ENCODE measurements around the gene VPS39. TPM values are rescaled to one million over a fixed set of nuclear protein-coding genes. Genes with fewer than 3 reads are reported as not detected.
"Not testable (repeated sequence)": the region's sequence is repeated elsewhere in the genome, so short reads cannot be mapped to it uniquely, and the experiment has no call there.

VPS39 gene
- polyA plus RNA-seq: 27.5 TPM

GRCh38 chr15:42207674-42208579 lies at the start of gene VPS39:
Gene VPS39, minus strand, starts transcription at chr15:42208304. Its CDS starts 151 bp downstream, at chr15:42208153.
- no peaks in the 10 kb centered on the region for H3K9me3 Mint-ChIP-seq
- no peaks in the 10 kb centered on the region for H3K27me3 Mint-ChIP-seq
- H3K4me3 Mint-ChIP-seq: peak within 1 kb of the TSS; percentile 71 to 99 (median 94)

GRCh38 chr15:42253300-42253699 lies 45.2 kb upstream of the VPS39 start:
- Mint-ChIP-seq H3K9me3 (no peaks in the 10 kb centered on the region), H3K4me3 (no peak overlapping the region), H3K27me3 (no peaks in the 10 kb centered on the region), H3K36me3 (peaks cover 10% of the 10 kb centered on the region), H3K4me1 (peaks cover 0 to 5% (median 3%) of the 10 kb centered on the region in 3 donors), H3K27ac (no peak overlapping the region)

More at GRCh38 chr15:42207674-42208579, at the start of gene VPS39:
- H3K27ac Mint-ChIP-seq: peak within 1 kb of the TSS; percentile 21 to 93 (median 85)
- H3K36me3 Mint-ChIP-seq: peaks cover 10% of the 10 kb centered on the region
- H3K4me1 Mint-ChIP-seq: peaks cover 11 to 30% (median 27%) of the 10 kb centered on the region in 3 donors

GRCh38 chr15:42240823-42241222 lies 32.7 kb upstream of the VPS39 start:
- Mint-ChIP-seq H3K4me3 (no peak overlapping the region), H3K27ac (no peak overlapping the region), H3K36me3 (peaks cover 7% of the 10 kb centered on the region)

GRCh38 chr15:42239528-42240182 lies 31.6 kb upstream of the VPS39 start:
- no peak overlapping the region for H3K27ac Mint-ChIP-seq
- H3K9me3 Mint-ChIP-seq: no peaks in the 10 kb centered on the region
- H3K4me3 Mint-ChIP-seq: no peak overlapping the region
- H3K4me1 Mint-ChIP-seq: no peaks in the 10 kb centered on the region
- no peaks in the 10 kb centered on the region for H3K27me3 Mint-ChIP-seq
- peaks cover 10% of the 10 kb centered on the region for H3K36me3 Mint-ChIP-seq

More at GRCh38 chr15:42240823-42241222, 32.7 kb upstream of the VPS39 start:
- Mint-ChIP-seq H3K9me3 (no peaks in the 10 kb centered on the region), H3K4me1 (peaks cover 0 to 3% (median 0%) of the 10 kb centered on the region in 3 donors), H3K27me3 (no peaks in the 10 kb centered on the region)

GRCh38 chr15:42233107-42233506 lies 25.0 kb upstream of the VPS39 start:
- H3K9me3 Mint-ChIP-seq: no peaks in the 10 kb centered on the region
- peaks cover 8% of the 10 kb centered on the region for H3K36me3 Mint-ChIP-seq
- peak overlapping the region in 1 of 3 donors; percentile 59 for H3K27ac Mint-ChIP-seq
- no peaks in the 10 kb centered on the region for H3K4me1 Mint-ChIP-seq
- no peaks in the 10 kb centered on the region for H3K27me3 Mint-ChIP-seq
- no peak overlapping the region for H3K4me3 Mint-ChIP-seq

- no peaks in the 10 kb centered on the region for H3K27me3 Mint-ChIP-seq
- no peaks in the 10 kb centered on the region for H3K4me1 Mint-ChIP-seq
- no peak overlapping the region for H3K27ac Mint-ChIP-seq
- H3K36me3 Mint-ChIP-seq: peaks cover 8% of the 10 kb centered on the region
- H3K4me3 Mint-ChIP-seq: no peak overlapping the region
- H3K9me3 Mint-ChIP-seq: no peaks in the 10 kb centered on the region
These were observed 24.5 kb upstream of the VPS39 start for GRCh38 chr15:42232606-42233005.

DNA sequence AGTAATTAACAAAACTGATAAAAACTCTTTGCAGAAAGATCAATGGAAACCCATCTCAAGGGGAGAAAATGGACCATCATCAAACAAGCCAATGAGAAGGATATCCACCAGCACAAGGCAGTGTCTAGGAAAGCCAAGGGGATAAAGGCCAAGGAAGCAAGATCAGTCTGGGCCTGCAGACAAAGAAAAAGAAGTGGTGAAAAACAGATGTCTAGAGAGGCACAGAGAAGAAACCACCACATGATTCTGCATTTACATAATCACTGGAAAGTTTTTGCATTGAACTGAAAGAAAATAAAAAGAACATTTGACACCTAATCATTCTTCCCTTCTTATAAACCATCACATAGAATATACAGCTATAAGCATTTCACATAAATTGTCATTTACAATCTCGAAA lies 23.0 kb upstream of the VPS39 start:
- Mint-ChIP-seq H3K27ac (no peak overlapping the region), H3K36me3 (peaks cover 7% of the 10 kb centered on the region), H3K9me3 (no peaks in the 10 kb centered on the region), H3K27me3 (no peaks in the 10 kb centered on the region), H3K4me3 (no peak overlapping the region), H3K4me1 (no peaks in the 10 kb centered on the region)

DNA sequence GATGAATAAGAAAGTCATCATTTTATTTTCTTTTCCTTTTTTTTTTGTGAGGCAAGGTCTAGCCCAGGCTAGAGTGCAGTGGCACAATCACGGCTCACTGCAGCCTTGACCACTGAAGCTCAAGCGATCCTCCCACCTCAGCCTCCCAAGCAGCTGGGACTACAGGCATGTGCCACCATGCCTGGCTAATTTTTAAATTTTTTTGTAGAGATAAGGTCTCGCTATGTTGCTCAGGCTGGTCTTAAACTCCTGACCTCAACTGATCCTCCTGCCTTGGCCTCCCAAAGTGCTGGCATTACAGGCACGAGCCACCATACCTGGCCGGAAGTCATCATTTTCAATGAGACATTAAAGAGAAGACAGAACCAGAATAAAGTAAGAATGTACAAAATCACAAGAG lies 20.9 kb upstream of the VPS39 start:
- not testable (repeated sequence) for H3K36me3 Mint-ChIP-seq, H3K4me3 Mint-ChIP-seq, H3K27ac Mint-ChIP-seq, H3K27me3 Mint-ChIP-seq, H3K9me3 Mint-ChIP-seq, H3K4me1 Mint-ChIP-seq

DNA sequence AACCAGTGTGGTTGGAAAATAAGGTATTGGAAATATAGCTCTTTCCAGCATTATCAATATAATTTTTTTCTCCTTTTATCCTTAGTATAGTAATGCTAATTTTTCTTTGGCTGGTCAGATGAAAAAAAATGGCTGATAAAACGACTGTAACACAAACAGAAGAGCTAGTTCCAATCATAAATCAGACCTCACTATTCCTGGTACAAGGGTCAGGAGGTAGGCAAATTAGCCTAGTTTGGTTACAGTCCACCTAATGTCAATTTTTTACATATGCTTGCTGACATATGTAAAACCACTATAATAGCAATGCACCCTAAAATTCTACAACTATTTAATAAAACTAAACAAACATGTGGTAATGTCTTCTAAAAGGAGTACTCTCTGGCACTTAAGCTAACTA lies 19.9 kb upstream of the VPS39 start:
- Mint-ChIP-seq H3K4me3 (no peak overlapping the region), H3K4me1 (no peaks in the 10 kb centered on the region), H3K27me3 (no peaks in the 10 kb centered on the region), H3K36me3 (peaks cover 4% of the 10 kb centered on the region), H3K27ac (no peak overlapping the region), H3K9me3 (no peaks in the 10 kb centered on the region)

DNA sequence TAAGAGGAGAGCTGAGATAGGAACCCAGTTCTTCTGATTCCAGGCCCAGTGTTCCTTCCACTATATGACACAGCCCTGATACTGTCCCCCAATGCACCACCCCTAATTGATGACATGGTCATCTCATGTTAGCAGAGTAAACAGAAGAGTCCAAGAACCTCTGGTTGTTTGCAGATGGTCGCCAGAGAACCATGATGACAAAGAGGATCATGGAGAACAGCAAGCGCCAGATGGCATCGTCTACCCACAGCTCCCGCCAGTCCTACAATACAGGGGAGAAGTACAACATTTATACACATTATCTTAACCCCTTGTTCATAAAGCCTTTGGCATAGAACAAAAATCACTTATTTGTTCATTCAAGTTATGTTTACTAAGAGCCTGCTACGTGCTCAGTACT lies 18.5 kb upstream of the VPS39 start:
- Mint-ChIP-seq H3K9me3 (no peaks in the 10 kb centered on the region), H3K27ac (no peak overlapping the region), H3K27me3 (no peaks in the 10 kb centered on the region), H3K36me3 (peaks cover 4% of the 10 kb centered on the region), H3K4me1 (no peaks in the 10 kb centered on the region), H3K4me3 (no peak overlapping the region)

GRCh38 chr15:42220216-42220615 lies 12.1 kb upstream of the VPS39 start:
- H3K9me3 Mint-ChIP-seq: no peaks in the 10 kb centered on the region
- peaks cover 9% of the 10 kb centered on the region for H3K36me3 Mint-ChIP-seq
- H3K4me1 Mint-ChIP-seq: peaks cover 13 to 25% (median 21%) of the 10 kb centered on the region in 3 donors
- H3K4me3 Mint-ChIP-seq: no peak overlapping the region
- no peak overlapping the region for H3K27ac Mint-ChIP-seq
- H3K27me3 Mint-ChIP-seq: no peaks in the 10 kb centered on the region

DNA sequence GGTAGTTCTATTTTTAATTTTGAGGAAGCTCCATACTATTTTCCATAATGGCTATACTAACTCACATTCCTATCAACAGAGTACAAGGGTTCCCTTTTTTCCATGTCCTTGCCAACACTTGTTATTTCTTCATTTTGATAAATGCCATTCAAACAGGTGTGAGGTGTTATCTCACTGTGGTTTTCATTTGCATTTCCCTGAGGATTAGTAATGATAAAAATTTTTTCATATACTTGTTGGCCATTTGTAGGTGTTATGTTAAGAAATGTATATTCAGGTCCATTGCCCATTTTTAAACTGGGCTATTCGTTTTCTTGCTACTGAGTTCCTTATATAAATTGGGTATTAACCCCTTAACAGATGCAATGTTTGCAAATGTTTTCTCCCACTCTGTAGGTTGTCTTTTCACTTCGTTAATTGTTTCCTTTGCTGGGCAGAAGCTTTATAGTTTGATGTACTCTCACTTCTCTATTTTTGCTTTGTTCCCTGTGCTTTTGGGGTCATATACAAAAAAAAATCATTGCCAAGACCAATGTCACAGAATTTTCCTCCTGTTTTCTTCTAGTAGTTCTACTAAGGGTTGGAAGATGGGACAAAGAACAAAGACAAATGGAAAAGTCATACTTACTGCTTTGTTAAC lies 11.0 kb upstream of the VPS39 start:
- Mint-ChIP-seq H3K27me3 (no peaks in the 10 kb centered on the region), H3K9me3 (no peaks in the 10 kb centered on the region), H3K36me3 (peaks cover 9% of the 10 kb centered on the region), H3K4me3 (peak overlapping the region in 2 of 4 donors; percentile 0 to 30), H3K4me1 (peaks cover 13 to 25% (median 21%) of the 10 kb centered on the region in 3 donors), H3K27ac (peak overlapping the region; percentile 4 to 89 (median 57))

DNA sequence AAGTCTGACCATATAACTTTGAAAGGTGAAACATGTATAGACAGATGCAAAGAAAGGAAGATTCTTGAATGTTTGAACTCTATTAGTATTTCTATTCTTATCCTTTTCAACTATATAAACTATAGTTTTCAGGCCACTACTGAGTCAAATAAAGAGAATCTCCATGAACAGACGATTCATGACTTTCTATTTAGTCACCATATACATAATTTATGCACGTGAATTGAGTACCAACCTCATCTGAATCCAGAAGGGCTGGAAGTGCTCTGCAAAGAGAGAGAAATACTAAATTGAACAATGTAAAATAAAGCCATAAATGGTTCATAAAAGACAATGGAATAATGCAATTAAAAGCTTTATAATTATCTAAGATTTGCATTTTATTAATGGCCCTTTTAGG lies 9.5 kb upstream of the VPS39 start:
- Mint-ChIP-seq H3K27ac (peak overlapping the region in 1 of 3 donors; percentile 27), H3K27me3 (no peaks in the 10 kb centered on the region), H3K9me3 (no peaks in the 10 kb centered on the region), H3K36me3 (peaks cover 9% of the 10 kb centered on the region), H3K4me3 (no peak overlapping the region), H3K4me1 (peaks cover 13 to 26% (median 21%) of the 10 kb centered on the region in 3 donors)

DNA sequence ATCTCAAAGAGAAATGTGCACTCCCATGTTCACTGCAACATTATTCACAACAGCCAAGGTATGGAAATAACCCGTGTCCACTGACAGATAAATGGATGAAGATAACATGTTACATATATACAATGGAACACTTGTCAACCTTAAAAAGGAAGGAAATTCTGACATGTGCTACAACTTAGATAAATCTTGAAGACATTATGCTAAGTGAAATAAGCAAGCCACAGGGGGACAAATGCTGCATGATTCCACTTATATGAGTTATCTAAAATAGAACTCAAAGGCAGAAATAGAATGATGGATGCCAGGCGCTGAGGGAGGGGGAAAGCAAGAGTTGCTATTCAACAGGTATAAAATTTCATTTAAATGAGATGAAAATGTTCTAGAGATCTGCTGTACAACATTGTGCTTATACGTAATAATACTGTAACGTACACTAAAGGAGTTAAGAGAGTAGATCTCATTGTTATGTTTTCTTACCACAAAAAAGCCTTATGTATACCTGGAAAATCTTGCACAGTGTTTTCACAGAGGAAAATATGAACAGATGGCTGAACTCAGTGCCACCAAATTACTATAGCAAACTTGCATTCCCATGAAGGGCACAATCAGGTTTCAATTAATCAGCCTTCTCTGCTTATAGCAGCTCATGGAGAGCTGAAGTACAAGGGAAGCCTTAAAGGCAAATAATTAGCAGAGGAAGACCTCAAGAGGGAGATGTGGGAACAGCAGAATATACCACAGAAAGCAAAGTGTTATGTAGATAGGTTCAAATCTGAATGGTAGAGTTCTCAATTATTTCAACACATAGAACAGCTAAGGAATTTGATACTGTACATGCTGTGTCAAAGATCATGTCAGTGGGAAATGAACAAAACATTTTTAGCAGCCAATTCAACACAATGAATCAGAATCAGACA lies 8.1 kb upstream of the VPS39 start:
- Mint-ChIP-seq H3K27me3 (no peaks in the 10 kb centered on the region), H3K4me3 (no peak overlapping the region), H3K9me3 (no peaks in the 10 kb centered on the region), H3K36me3 (peaks cover 14% of the 10 kb centered on the region), H3K4me1 (peaks cover 13 to 26% (median 21%) of the 10 kb centered on the region in 3 donors), H3K27ac (no peak overlapping the region)

All from IgD-negative memory B cell (primary cell).